ENCODE results near the gene C11orf24. TPM values are rescaled to one million over a fixed set of nuclear protein-coding genes. Genes with fewer than 3 reads are reported as not detected.

Gene C11orf24
- total RNA-seq, 1 experiment from 2014 or later: 37.7 TPM

- H3K9me3 ChIP-seq (ENCODE audit: insufficient read depth, low read depth): peaks cover 8% of the 10 kb centered on the region
Observed at GRCh38 chr11:68226421-68226820, 45.4 kb downstream of the C11orf24 start.

GRCh38 chr11:68224606-68225005, 47.2 kb downstream of the C11orf24 start:
- POLR2A ChIA-PET (ENCODE audit: unreplicated experiment): no interaction called here
- Histone ChIP-seq H2AFZ (no peak overlapping the region), H3K4me2 (no peak overlapping the region), H3K79me2 (ENCODE audit: low read depth) (no peaks in the 10 kb centered on the region), H3K9me3 (ENCODE audit: insufficient read depth, low read depth) (peaks cover 5% of the 10 kb centered on the region), H3K27ac (no peak overlapping the region), H3K9me2 (ENCODE audit: insufficient read depth) (no peaks in the 10 kb centered on the region), H3K27me3 (ENCODE audit: insufficient read depth, low read depth) (no peaks in the 10 kb centered on the region), H3K4me1 (replicated peaks; ENCODE audit: insufficient read depth) (no peaks in the 10 kb centered on the region), H4K20me1 (ENCODE audit: insufficient read depth) (no peaks in the 10 kb centered on the region), H3K36me3 (ENCODE audit: low read depth) (no peaks in the 10 kb centered on the region), H3K4me3 (no peak overlapping the region), H3F3A (ENCODE audit: insufficient read depth, low read depth) (no peaks in the 10 kb centered on the region)
- DNase-seq: no peak
- no TSS peak for BruUV-seq (replicated peaks)
- TF ChIP-seq EZH2 (IDR thresholded peaks at IDR 0.05; ENCODE audit: low read depth) (no peak), CTCF (conservative IDR thresholded peaks at IDR 0.05) (no peak)
- CTCF ChIA-PET: no interaction called here
- intact Hi-C loops (cut with micrococcal nuclease; ENCODE audit: unreplicated experiment): no loop called here

More at GRCh38 chr11:68226421-68226820, 45.4 kb downstream of the C11orf24 start:
- CTCF ChIA-PET: no interaction called here
- Histone ChIP-seq H3K4me2 (no peak overlapping the region), H2AFZ (no peak overlapping the region), H3K4me1 (replicated peaks; ENCODE audit: insufficient read depth) (no peaks in the 10 kb centered on the region), H3K4me3 (no peak overlapping the region), H3K27ac (no peak overlapping the region), H3K79me2 (ENCODE audit: low read depth) (no peaks in the 10 kb centered on the region), H3K36me3 (ENCODE audit: low read depth) (no peaks in the 10 kb centered on the region), H3K27me3 (ENCODE audit: insufficient read depth, low read depth) (no peaks in the 10 kb centered on the region), H4K20me1 (ENCODE audit: insufficient read depth) (no peaks in the 10 kb centered on the region), H3K9me2 (ENCODE audit: insufficient read depth) (no peaks in the 10 kb centered on the region), H3F3A (ENCODE audit: insufficient read depth, low read depth) (no peaks in the 10 kb centered on the region)
- no peak for DNase-seq
- POLR2A ChIA-PET (ENCODE audit: unreplicated experiment): no interaction called here
- TF ChIP-seq EZH2 (IDR thresholded peaks at IDR 0.05; ENCODE audit: low read depth) (no peak), CTCF (conservative IDR thresholded peaks at IDR 0.05) (no peak)
- BruUV-seq (replicated peaks): no TSS peak
- intact Hi-C loops (cut with micrococcal nuclease; ENCODE audit: unreplicated experiment): no loop called here

- Histone ChIP-seq H3K79me2 (ENCODE audit: low read depth) (no peaks in the 10 kb centered on the region), H3K27ac (no peak overlapping the region), H3K9me2 (ENCODE audit: insufficient read depth) (no peaks in the 10 kb centered on the region), H3K36me3 (ENCODE audit: low read depth) (no peaks in the 10 kb centered on the region), H3K27me3 (ENCODE audit: insufficient read depth, low read depth) (no peaks in the 10 kb centered on the region), H3K4me1 (replicated peaks; ENCODE audit: insufficient read depth) (no peaks in the 10 kb centered on the region), H2AFZ (no peak overlapping the region), H4K20me1 (ENCODE audit: insufficient read depth) (no peaks in the 10 kb centered on the region), H3K9me3 (ENCODE audit: insufficient read depth, low read depth) (0 out of 2 replicates have a peak, but pooled peaks cover 3% of the 10 kb centered on the region), H3F3A (ENCODE audit: insufficient read depth, low read depth) (no peaks in the 10 kb centered on the region), H3K4me2 (no peak overlapping the region), H3K4me3 (no peak overlapping the region)
- TF ChIP-seq CTCF (conservative IDR thresholded peaks at IDR 0.05) (no peak), EZH2 (IDR thresholded peaks at IDR 0.05; ENCODE audit: low read depth) (no peak)
- no TSS peak for BruUV-seq (replicated peaks)
- CTCF ChIA-PET: interaction anchor here (0.5 kb wide), 1 partner anchor 12 kb away, joined by 3 read pairs; no protein-coding TSS in a partner anchor
- POLR2A ChIA-PET (ENCODE audit: unreplicated experiment): no interaction called here
- intact Hi-C loops (cut with micrococcal nuclease; ENCODE audit: unreplicated experiment): no loop called here
- DNase-seq: no peak
Observed at GRCh38 chr11:68223275-68223674, 48.5 kb downstream of the C11orf24 start.
